ENCODE data around the gene TENM4. TPM values are rescaled to one million over a fixed set of nuclear protein-coding genes. Genes with fewer than 3 reads are reported as not detected.

The TENM4 gene
- total and polyA plus RNA-seq, 10 of the 15 experiments (the other 5 are each of a cell fraction or from before 2014, with no cell fraction given): 0.03 to 0.12 (median 0.06) TPM; not detected in 7

GRCh38 chr11:79235696-79236095, 205.1 kb downstream of the TENM4 start:
- no peak for TF ChIP-seq HDGF (IDR thresholded peaks at IDR 0.05)

GRCh38 chr11:79232346-79232745, 208.5 kb downstream of the TENM4 start:
- RAD21 ChIA-PET (ENCODE audit: unreplicated experiment): no interaction called here
- Histone ChIP-seq H4K20me1 (ENCODE audit: control insufficient read depth, insufficient read depth) (no peaks in the 10 kb centered on the region), H3K9ac (ENCODE audit: control insufficient read depth, insufficient read depth, low read length) (no peak overlapping the region), H2AFZ (ENCODE audit: control insufficient read depth, low read depth, low read length) (no peak overlapping the region), H3K4me3 (no peak overlapping the region), H3K36me3 (ENCODE audit: control insufficient read depth in 2 of 2, insufficient read depth in 2 of 2, low read length in 1 of 2) (no peaks in the 10 kb centered on the region), H3K4me1 (ENCODE audit: control insufficient read depth, insufficient read depth, low read length) (no peaks in the 10 kb centered on the region), H3K9me3 (replicated peaks; ENCODE audit: control insufficient read depth, insufficient read depth, low read length) (no peaks in the 10 kb centered on the region), H3K4me2 (ENCODE audit: control insufficient read depth, insufficient read depth) (no peak overlapping the region), H3K27me3 (replicated peaks in 1 of 2; ENCODE audit: control insufficient read depth in 2 of 2, insufficient read depth in 2 of 2, low read length in 1 of 2) (no peaks in the 10 kb centered on the region; a peak in 1 of 4 replicates), H3K79me2 (ENCODE audit: control insufficient read depth, insufficient read depth, low read length) (no peaks in the 10 kb centered on the region), H3K27ac (ENCODE audit: control insufficient read depth, insufficient read depth) (no peak overlapping the region)
- in situ Hi-C loops (cut with MboI) (no loop called here), intact Hi-C loops (cut with micrococcal nuclease; ENCODE audit: unreplicated experiment) (no loop called here)
- CTCF ChIA-PET: no interaction called here
- TF ChIP-seq WRNIP1 (IDR thresholded peaks at IDR 0.05; ENCODE audit: borderline replicate concordance, low read depth, low read length) (no peak), ZNF207 (IDR thresholded peaks at IDR 0.05; ENCODE audit: borderline replicate concordance) (no peak), HSF1 (IDR thresholded peaks at IDR 0.05; ENCODE audit: low read depth, low read length) (no peak), USF1 (IDR thresholded peaks at IDR 0.05; ENCODE audit: borderline replicate concordance, extremely low read length, insufficient read depth, low read depth, low read length) (no peak)
- SMC1A ChIA-PET (ENCODE audit: uncharacterized antibody, unreplicated experiment): no interaction called here
- POLR2A ChIA-PET: no interaction called here
- FAIRE-seq (no peak), DNase-seq (ENCODE audit: low read depth, low spot score) (no peak), ATAC-seq (no peak)
- 46% methylated on average over 5 of the region's 5 CpGs for WGBS (ENCODE audit: insufficient coverage, insufficient replicate concordance, low lambda C conversion rate, missing lambda C conversion rate)
- no TSS peak for BruUV-seq (replicated peaks)

More at GRCh38 chr11:79235696-79236095, 205.1 kb downstream of the TENM4 start:
- H3K36me3 ChIP-seq (ENCODE audit: control insufficient read depth in 2 of 2, insufficient read depth in 2 of 2, low read length in 1 of 2): no peaks in the 10 kb centered on the region
- FAIRE-seq: no peak
- ChIA-PET RAD21 (ENCODE audit: unreplicated experiment) (no interaction called here), CTCF (interaction anchor here (1.0 kb wide), 1 partner anchor 69 kb away, joined by 3 read pairs; no protein-coding TSS in a partner anchor), POLR2A (no interaction called here), SMC1A (ENCODE audit: uncharacterized antibody, unreplicated experiment) (no interaction called here)
- H3K9ac ChIP-seq (ENCODE audit: control insufficient read depth, insufficient read depth, low read length): no peak overlapping the region
- no peak for DNase-seq (ENCODE audit: low read depth, low spot score)
- H3K4me1 ChIP-seq (ENCODE audit: control insufficient read depth, insufficient read depth, low read length): no peaks in the 10 kb centered on the region
- 41% methylated on average over 6 of the region's 6 CpGs for WGBS (ENCODE audit: insufficient coverage, insufficient replicate concordance, low lambda C conversion rate, missing lambda C conversion rate)
- no peaks in the 10 kb centered on the region; a peak in 1 of 4 replicates for H3K27me3 ChIP-seq (replicated peaks in 1 of 2; ENCODE audit: control insufficient read depth in 2 of 2, insufficient read depth in 2 of 2, low read length in 1 of 2)
- H4K20me1 ChIP-seq (ENCODE audit: control insufficient read depth, insufficient read depth): no peaks in the 10 kb centered on the region
- in situ Hi-C loops (cut with MboI): no loop called here
- no peak overlapping the region for H2AFZ ChIP-seq (ENCODE audit: control insufficient read depth, low read depth, low read length)
- no TSS peak for BruUV-seq (replicated peaks)
- no peaks in the 10 kb centered on the region for H3K9me3 ChIP-seq (replicated peaks; ENCODE audit: control insufficient read depth, insufficient read depth, low read length)
- no peak for ATAC-seq
- no peak overlapping the region for H3K27ac ChIP-seq (ENCODE audit: control insufficient read depth, insufficient read depth)
- H3K79me2 ChIP-seq (ENCODE audit: control insufficient read depth, insufficient read depth, low read length): no peaks in the 10 kb centered on the region
- intact Hi-C loops (cut with micrococcal nuclease; ENCODE audit: unreplicated experiment): no loop called here
- no peak overlapping the region for H3K4me2 ChIP-seq (ENCODE audit: control insufficient read depth, insufficient read depth)
- H3K4me3 ChIP-seq: no peak overlapping the region
